Loucy (cell line): ENCODE measurements around the gene FAM131B.

ENCODE experiments used
- H2AFZ ChIP-seq: fragments of 200-600 bp; sonication (generic); 2 replicates; pipeline ENCODE4 v1.6.0; 2016; ENCODE audit warnings: antibody characterized with exemption, mild to moderate bottlenecking, low read length, moderate library complexity
- H3F3A ChIP-seq: fragments of 200-600 bp; 2 replicates; pipeline ENCODE4 v1.6.0; 2016; ENCODE audit warnings: antibody characterized with exemption, low read depth, mild to moderate bottlenecking
- H3K27me3 ChIP-seq: fragments of 200-600 bp; sonication (generic); 2 replicates; pipeline ENCODE4 v1.6.1; 2014; ENCODE audit warnings: low read length, mild to moderate bottlenecking; ENCODE audit not compliant: insufficient read depth, poor library complexity, severe bottlenecking
- H3K36me3 ChIP-seq: fragments of 200-600 bp; sonication (generic); 2 replicates; pipeline ENCODE4 v1.6.1; 2016; ENCODE audit warnings: low read length; ENCODE audit not compliant: insufficient read depth
- H3K4me1 ChIP-seq: fragments of 200-600 bp; sonication (generic); 2 replicates; pipeline ENCODE4 v1.5.1; 2014; ENCODE audit warnings: low read length, mild to moderate bottlenecking; ENCODE audit not compliant: insufficient read depth, poor library complexity, severe bottlenecking
- H3K4me2 ChIP-seq: fragments of 200-600 bp; sonication (generic); 2 replicates; pipeline ENCODE4 v1.6.0; 2014; ENCODE audit warnings: antibody characterized with exemption, low read length, low read depth, mild to moderate bottlenecking; ENCODE audit not compliant: poor library complexity, severe bottlenecking
- H3K4me3 ChIP-seq: fragments of 200-600 bp; sonication (generic); 2 replicates; pipeline ENCODE4 v1.5.1; 2014; ENCODE audit warnings: low read length, mild to moderate bottlenecking, mixed read lengths; ENCODE audit not compliant: poor library complexity, severe bottlenecking
- H3K79me2 ChIP-seq: fragments of 200-600 bp; sonication (generic); 2 replicates; pipeline ENCODE4 v1.6.1; 2014; ENCODE audit warnings: low read length; ENCODE audit not compliant: insufficient read depth
- H3K9ac ChIP-seq: fragments of 200-600 bp; sonication (generic); 2 replicates; pipeline ENCODE4 v1.6.0; 2014; ENCODE audit warnings: mild to moderate bottlenecking, low read depth, low read length, moderate library complexity; ENCODE audit not compliant: poor library complexity, severe bottlenecking
- H3K9me2 ChIP-seq: fragments of 200-600 bp; sonication (generic); replicated peaks from 2 replicates; pipeline ENCODE4 v1.6.1; 2016; ENCODE audit warnings: low read depth, low read length, mixed read lengths
- H3K9me3 ChIP-seq: fragments of 200-600 bp; sonication (generic); 2 replicates; pipeline ENCODE4 v1.6.1; 2014; ENCODE audit warnings: mild to moderate bottlenecking, antibody characterized with exemption, low read length, low read depth; ENCODE audit not compliant: insufficient read depth
- H4K20me1 ChIP-seq: fragments of 200-600 bp; sonication (generic); 2 replicates; pipeline ENCODE4 v1.6.0; 2014; ENCODE audit warnings: antibody characterized with exemption, low read length, mild to moderate bottlenecking; ENCODE audit not compliant: insufficient read depth, poor library complexity, severe bottlenecking
- CTCF ChIP-seq: fragments of 200-600 bp; sonication (generic); conservative IDR thresholded peaks from 2 replicates; pipeline ENCODE4 v1.5.1; 2014; ENCODE audit warnings: mild to moderate bottlenecking, antibody characterized with exemption, low read length
- EZH2phosphoT487 ChIP-seq: fragments of 200-600 bp; IDR thresholded peaks from 2 replicates; pipeline ENCODE4 v1.6.1; 2018; ENCODE audit warnings: antibody characterized with exemption, mild to moderate bottlenecking, moderate library complexity, borderline replicate concordance

FAM131B gene

DNA sequence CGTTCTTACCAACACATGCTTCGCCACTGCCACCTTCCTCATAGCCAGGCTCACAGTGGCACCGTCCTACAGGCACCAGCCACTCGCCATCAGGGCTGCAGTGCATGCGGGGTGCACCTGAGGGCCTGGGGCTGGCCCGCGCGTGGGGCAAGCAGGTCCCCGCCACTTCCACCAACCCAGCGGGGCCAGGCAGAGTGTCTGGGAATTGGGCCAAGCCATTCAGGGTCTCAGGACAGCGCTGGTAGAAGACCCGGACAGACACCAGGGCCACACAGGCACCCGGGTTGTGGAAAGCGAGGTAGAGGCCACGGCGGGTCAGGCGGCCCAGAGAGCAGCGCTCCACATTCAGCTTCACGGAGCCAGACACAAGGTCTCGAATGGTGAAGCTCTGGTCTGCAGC lies 37.1 kb upstream of the FAM131B start:
- no peak overlapping the region for H3K4me3 ChIP-seq
- H3K79me2 ChIP-seq, result no peaks in the 10 kb centered on the region
- H3K9me3 ChIP-seq, result no peaks in the 10 kb centered on the region
- no peak overlapping the region for H2AFZ ChIP-seq
- H3K9me2 ChIP-seq, result no peaks in the 10 kb centered on the region
- TF ChIP-seq EZH2phosphoT487 (no peak), CTCF (no peak)
- no peak overlapping the region for H3K4me2 ChIP-seq
- H4K20me1 ChIP-seq, result no peaks in the 10 kb centered on the region
- no peaks in the 10 kb centered on the region for H3K36me3 ChIP-seq
- H3K9ac ChIP-seq, result no peak overlapping the region
- peaks cover 4% of the 10 kb centered on the region for H3K4me1 ChIP-seq
- no peaks in the 10 kb centered on the region for H3F3A ChIP-seq
- H3K27me3 ChIP-seq, result no peaks in the 10 kb centered on the region

DNA sequence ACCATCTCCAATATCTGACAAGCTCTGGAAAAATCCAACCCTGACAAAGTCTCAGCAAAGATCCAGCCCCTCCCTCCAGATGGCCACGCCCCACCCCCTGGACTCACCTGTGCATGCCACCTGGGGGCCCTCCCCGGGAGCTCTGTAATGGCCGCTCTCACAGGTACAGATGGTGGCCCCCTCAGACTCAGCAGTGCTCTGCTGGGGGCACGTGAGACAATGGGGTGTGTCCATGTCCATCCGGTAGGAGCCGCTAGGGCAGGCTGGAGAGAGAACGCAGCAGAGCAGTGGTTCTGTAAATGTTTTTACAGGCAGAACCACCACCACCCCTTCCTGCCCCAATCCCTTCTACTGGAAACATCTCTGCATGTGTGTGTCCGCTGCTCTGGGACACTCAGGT lies 36.6 kb upstream of the FAM131B start:
- H3K9ac ChIP-seq, result no peak overlapping the region
- no peak overlapping the region for H3K4me3 ChIP-seq
- H3K9me2 ChIP-seq, result no peaks in the 10 kb centered on the region
- H4K20me1 ChIP-seq, result no peaks in the 10 kb centered on the region
- peaks cover 4% of the 10 kb centered on the region for H3K4me1 ChIP-seq
- H3K79me2 ChIP-seq, result no peaks in the 10 kb centered on the region
- no peaks in the 10 kb centered on the region for H3K27me3 ChIP-seq
- H3K4me2 ChIP-seq, result no peak overlapping the region
- no peaks in the 10 kb centered on the region for H3F3A ChIP-seq
- no peak overlapping the region for H2AFZ ChIP-seq
- no peaks in the 10 kb centered on the region for H3K9me3 ChIP-seq
- no peaks in the 10 kb centered on the region for H3K36me3 ChIP-seq
- no peak for TF ChIP-seq CTCF
- TF ChIP-seq EZH2phosphoT487, result no peak

DNA sequence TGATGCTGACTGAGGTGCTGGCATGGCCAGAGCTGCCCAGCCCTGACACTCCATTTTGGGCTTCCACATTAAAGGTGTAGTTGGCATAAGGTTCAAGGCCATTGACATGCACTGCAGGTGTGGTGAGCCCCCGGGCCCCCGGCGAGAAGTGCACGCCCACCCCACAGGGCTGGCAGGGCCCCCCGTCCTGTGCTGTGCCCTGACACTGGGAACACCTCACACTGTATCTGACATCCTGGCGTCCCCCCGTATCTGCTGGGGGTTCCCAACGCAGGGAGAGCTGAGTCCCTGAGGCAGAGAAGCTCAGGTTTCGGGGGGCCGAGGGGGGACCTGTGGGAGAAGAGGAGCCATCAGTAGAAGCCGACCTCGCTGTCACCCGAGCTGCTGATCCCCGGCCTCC lies 36.1 kb upstream of the FAM131B start:
- Histone ChIP-seq H3K9ac (no peak overlapping the region), H3K4me1 (peaks cover 4% of the 10 kb centered on the region), H3K79me2 (no peaks in the 10 kb centered on the region), H3K9me3 (no peaks in the 10 kb centered on the region), H3K36me3 (no peaks in the 10 kb centered on the region), H4K20me1 (no peaks in the 10 kb centered on the region), H3K4me3 (no peak overlapping the region), H3F3A (no peaks in the 10 kb centered on the region), H3K4me2 (no peak overlapping the region), H2AFZ (no peak overlapping the region), H3K27me3 (no peaks in the 10 kb centered on the region), H3K9me2 (no peaks in the 10 kb centered on the region)
- TF ChIP-seq EZH2phosphoT487 (no peak), CTCF (no peak)
